T-helper 1 cell treated with Interleukin-12 subunit alpha and Interleukin-12 subunit beta and Interleukin-4 antibody, amounts not matched to agents 30 ng/mL and 1 ng/mL, for 36 hours (primary cell): Measurements from ENCODE around the gene TMEM106A. TPM values are rescaled to one million over a fixed set of nuclear protein-coding genes. Genes with fewer than 3 reads are reported as not detected.

Source experiments
- total RNA-seq: library from RNA; stranded (reverse); gene quantifications from 2 replicates; pipeline ENCODE4 v1.2.3, GENCODE V29; 2022

Gene TMEM106A
- total RNA-seq, 1 donor from 2014 or later: 18.0 TPM

Other genes with a start within 250 kb of the TMEM106A start
- gene AARSD1, start 247.4 kb upstream of the TMEM106A start, total RNA-seq: 41.2 and 51.5 TPM in 2 replicates
- 0.63 and 0.81 TPM in 2 replicates for gene PTGES3L, start 231.8 kb upstream of the TMEM106A start, total RNA-seq
- gene RUNDC1, start 231.3 kb upstream of the TMEM106A start, total RNA-seq: 17.4 and 17.8 TPM in 2 replicates
- 816 and 851 TPM in 2 replicates for gene RPL27, start 213.5 kb upstream of the TMEM106A start, total RNA-seq
- 152 and 171 TPM in 2 replicates for gene IFI35, start 205.1 kb upstream of the TMEM106A start, total RNA-seq
- gene VAT1, start 189.5 kb upstream of the TMEM106A start, total RNA-seq: 10.7 and 11.6 TPM in 2 replicates
- not detected in 2 replicates for gene RND2, start 186.6 kb upstream of the TMEM106A start, total RNA-seq
- gene BRCA1, start 86.5 kb upstream of the TMEM106A start, total RNA-seq: 50.7 and 56.5 TPM in 2 replicates
- gene NBR1, start 40.7 kb upstream of the TMEM106A start, total RNA-seq: 65.7 and 69.1 TPM in 2 replicates
- gene CCDC200, start 16.7 kb downstream of the TMEM106A start, total RNA-seq: 0.39 and 0.47 TPM in 2 replicates
- gene RNU2-1, start 22.1 kb downstream of the TMEM106A start, total RNA-seq: 6,239 and 6,244 TPM in 2 replicates
- 3.8 and 5.0 TPM in 2 replicates for gene ARL4D, start 187.1 kb downstream of the TMEM106A start, total RNA-seq